ENCODE data around the gene IMMP2L. TPM values are rescaled to one million over a fixed set of nuclear protein-coding genes. Genes with fewer than 3 reads are reported as not detected.

The IMMP2L gene
- total and polyA plus RNA-seq, 2 of the 8 experiments (the other 6 are each of a cell fraction or from before 2014, with no cell fraction given): 2.3 to 10.1 TPM

GRCh38 chr7:110803602-110804143 lies 758.6 kb downstream of the IMMP2L start:
- CTCF ChIA-PET (ENCODE audit: partially characterized antibody): no interaction called here
- no peak overlapping the region for H2BK120ac ChIP-seq (replicated peaks; ENCODE audit: low read depth, low read length)

More at GRCh38 chr7:110803602-110804143, 758.6 kb downstream of the IMMP2L start:
- POLR2A ChIA-PET (ENCODE audit: partially characterized antibody): no interaction called here
- Histone ChIP-seq H2BK12ac (ENCODE audit: low read depth, low read length) (no peak overlapping the region), H3K4me3 (ENCODE audit: extremely low read depth in 1 of 4, insufficient read depth in 2 of 4, low read depth in 3 of 4, low read length in 4 of 4) (no peak overlapping the region), H2BK20ac (ENCODE audit: low read length) (no peak overlapping the region), H3K4ac (replicated peaks; ENCODE audit: insufficient read length, low read depth, low read length) (no peak overlapping the region), H4K5ac (ENCODE audit: insufficient read length, low read depth, low read length) (no peak overlapping the region), H3K79me2 (ENCODE audit: control insufficient read depth in 1 of 2, insufficient read depth in 2 of 2, low read length in 2 of 2) (no peaks in the 10 kb centered on the region), H2BK15ac (ENCODE audit: low read length) (no peak overlapping the region), H3K9me3 (ENCODE audit: insufficient read depth in 2 of 2, low read depth in 1 of 2, low read length in 1 of 2) (no peaks in the 10 kb centered on the region), H3K14ac (ENCODE audit: insufficient read length) (no peak overlapping the region), H3K23ac (ENCODE audit: insufficient read length) (no peak overlapping the region), H2AK5ac (ENCODE audit: low read depth, low read length) (no peak overlapping the region), H2AFZ (ENCODE audit: low read length) (no peak overlapping the region), H2BK5ac (ENCODE audit: low read depth, low read length) (no peak overlapping the region), H4K20me1 (replicated peaks in 1 of 2; ENCODE audit: control insufficient read depth in 1 of 2, insufficient read depth in 2 of 2, low read length in 2 of 2) (no peaks in the 10 kb centered on the region), H3K79me1 (ENCODE audit: low read depth, low read length) (no peaks in the 10 kb centered on the region), H3K23me2 (ENCODE audit: low read depth, low read length) (no peaks in the 10 kb centered on the region), H4K91ac (replicated peaks; ENCODE audit: insufficient read length, low read length) (no peak overlapping the region), H3K36me3 (ENCODE audit: control insufficient read depth in 2 of 4, insufficient read depth in 4 of 4, low read length in 3 of 4) (no peaks in the 10 kb centered on the region), H3K4me1 (replicated peaks in 1 of 4; ENCODE audit: control insufficient read depth in 3 of 4, insufficient read depth in 4 of 4, low read length in 3 of 4) (peaks cover 0 to 4% (median 2%) of the 10 kb centered on the region in 4 experiments; a peak in 1 of 7 replicates), H3K18ac (ENCODE audit: extremely low read depth, low read length) (no peak overlapping the region), H3K27ac (ENCODE audit: low read depth, low read length) (no peak overlapping the region), H3K56ac (replicated peaks; ENCODE audit: insufficient read length, low read depth, low read length) (no peak overlapping the region), H3K9ac (replicated peaks in 1 of 4; ENCODE audit: extremely low read depth in 1 of 4, low read depth in 3 of 4, low read length in 3 of 4) (no peak overlapping the region), H3K4me2 (ENCODE audit: insufficient read depth in 1 of 2, low read depth in 2 of 2, low read length in 2 of 2) (no peak overlapping the region), H4K8ac (ENCODE audit: extremely low read depth, insufficient read depth, low read length) (no peak overlapping the region), H3K27me3 (replicated peaks in 1 of 4; ENCODE audit: control insufficient read depth in 3 of 4, extremely low read depth in 1 of 4, insufficient read depth in 3 of 4, low read length in 3 of 4) (no peaks in the 10 kb centered on the region)
- FAIRE-seq: no peak
- DNase-seq (ENCODE audit: low read depth in 1 of 2, low spot score in 2 of 2): no peak
- TF ChIP-seq POU5F1 (IDR thresholded peaks at IDR 0.05; ENCODE audit: low read depth, low read length) (no peak), SUZ12 (IDR thresholded peaks at IDR 0.05; ENCODE audit: low read length) (no peak), NRF1 (IDR thresholded peaks at IDR 0.05; ENCODE audit: low read depth, low read length) (no peak), RXRA (IDR thresholded peaks at IDR 0.05; ENCODE audit: insufficient read depth, low read depth, low read length) (no peak), POLR2AphosphoS5 (IDR thresholded peaks at IDR 0.05; ENCODE audit: low read depth, low read length) (no peak), TCF12 (IDR thresholded peaks at IDR 0.05; ENCODE audit: low read depth, low read length) (no peak), CEBPB (IDR thresholded peaks at IDR 0.05; ENCODE audit: low read depth, low read length) (no peak)

All from H1 (cell line).